Measurements from ENCODE around the gene PROB1. TPM values are rescaled to one million over a fixed set of nuclear protein-coding genes. Genes with fewer than 3 reads are reported as not detected.

The PROB1 gene
- total RNA-seq = 0.59 and 0.78 TPM in 2 replicates

DNA sequence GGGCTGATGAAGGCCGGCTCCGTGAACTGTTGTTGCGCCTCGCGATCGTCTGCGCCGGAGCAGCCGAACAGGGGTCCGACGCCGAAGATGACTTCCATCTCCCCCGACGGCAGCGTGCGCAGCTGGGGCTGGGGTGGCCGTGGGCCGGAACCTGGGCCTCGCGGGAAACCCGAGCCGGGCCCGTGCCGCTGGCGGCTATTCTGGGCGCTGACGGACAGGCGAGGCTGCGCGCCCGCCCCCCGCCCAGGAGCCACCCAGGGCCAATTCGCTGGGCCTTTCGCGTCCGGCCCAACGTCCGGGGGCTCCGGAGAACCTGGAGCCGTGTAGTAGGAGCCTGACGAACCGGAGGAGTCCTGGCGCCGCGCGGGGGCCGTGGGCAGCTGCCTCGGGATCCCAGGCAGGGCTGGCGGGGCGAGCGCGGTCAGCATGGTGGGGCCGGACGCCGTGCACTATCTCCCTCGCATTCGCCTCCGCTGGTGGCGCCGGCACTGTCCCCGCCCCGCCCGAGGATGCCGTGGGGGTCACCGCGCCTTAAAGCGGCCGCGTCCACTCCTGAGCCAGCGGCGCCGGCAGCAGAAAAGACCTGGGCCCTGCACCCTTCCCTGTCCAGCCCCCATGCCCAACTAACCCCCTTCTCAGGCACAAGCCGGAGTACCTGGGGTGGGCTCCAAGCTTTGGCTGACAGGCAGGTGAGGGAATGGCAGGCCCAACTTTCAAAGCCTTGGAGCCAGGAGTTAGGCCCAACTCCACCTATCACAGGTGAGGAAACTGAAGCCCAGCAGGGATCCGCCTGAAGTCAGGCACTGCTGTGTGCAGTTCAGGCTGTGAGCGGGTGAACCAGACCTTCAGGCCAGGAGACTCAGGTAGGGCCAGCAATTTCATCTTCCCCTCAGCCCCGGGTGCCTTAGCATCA lies at the start of gene PROB1:
TSS of gene PROB1 (minus strand) at position 451 of the 913 bp plus-strand sequence. CDS start at position 428, 23 bp downstream.

GRCh38 chr5:139439013-139439903 lies 44.4 kb upstream of the PROB1 start, which contains the start of gene DNAJC18:
Gene DNAJC18 (minus strand): TSS chr5:139439525. CDS start chr5:139439445, 80 bp downstream.

GRCh38 chr5:139403787-139404483 lies 9.0 kb upstream of the PROB1 start, which contains the start of gene SPATA24:
Gene SPATA24 (minus strand): TSS chr5:139404089. CDS start chr5:139404060, 29 bp downstream.

DNA sequence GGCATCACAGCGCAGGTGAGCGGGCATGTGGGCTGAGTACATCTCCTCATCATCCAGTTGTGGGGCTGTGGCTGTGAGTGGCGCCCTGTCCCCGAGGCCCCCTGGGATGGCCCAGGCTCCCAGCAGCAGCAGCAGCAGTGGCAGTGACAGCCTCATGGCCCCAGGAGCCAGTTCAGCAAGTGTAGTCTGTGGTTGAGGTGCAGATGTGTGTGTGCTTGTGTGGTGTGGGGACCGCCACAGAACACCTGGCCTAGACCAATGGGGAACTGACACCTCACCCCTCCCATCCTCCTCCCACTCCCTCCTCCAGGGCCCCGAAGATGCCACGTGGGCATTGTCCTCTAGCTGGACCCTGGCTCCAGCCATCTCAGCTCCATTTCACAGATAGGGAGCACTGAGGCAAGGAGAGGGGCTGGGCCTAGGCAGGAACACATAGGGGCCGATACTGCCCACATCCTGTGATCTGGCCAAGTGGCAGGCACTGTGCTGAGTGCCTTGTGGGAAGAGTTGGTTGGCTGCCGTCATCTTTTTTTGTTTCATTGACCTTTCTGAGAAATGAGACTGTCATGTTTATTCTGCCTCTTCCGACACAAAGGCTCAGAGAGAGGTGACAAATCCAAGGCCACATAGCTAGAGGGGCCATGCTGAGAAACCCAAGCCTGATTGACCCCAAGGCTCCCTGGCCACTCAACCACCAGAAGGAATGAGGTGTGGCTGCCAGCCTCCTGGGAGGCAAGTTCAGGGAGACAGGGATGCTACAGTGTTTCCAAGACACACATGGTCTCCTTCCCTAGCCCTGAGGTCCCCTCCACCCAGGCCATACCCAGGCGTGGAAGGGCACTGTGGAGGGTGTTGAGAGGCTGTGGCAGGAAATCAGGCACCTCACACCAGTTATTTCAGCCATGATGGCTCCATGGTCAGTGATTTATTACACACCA lies 4.9 kb downstream of the PROB1 start, which contains the start of gene MZB1:
TSS of gene MZB1 (minus strand) at position 213 of the 938 bp plus-strand sequence. CDS start at position 156, 57 bp downstream.

GRCh38 chr5:139383275-139383992 lies 11.5 kb downstream of the PROB1 start, which contains the start of gene SLC23A1:
Gene SLC23A1 (minus strand): TSS chr5:139383297. CDS start chr5:139383253, 44 bp downstream.

GRCh38 chr5:139341689-139342422 lies 53.0 kb downstream of the PROB1 start, which contains the start of gene PAIP2:
Gene PAIP2 (plus strand): TSS chr5:139341854. CDS start chr5:139363785, 21,931 bp downstream.

Other genes starting within 250 kb of the PROB1 start
- gene SIL1, start 196.7 kb downstream of the PROB1 start, total RNA-seq = 93.1 and 188 TPM in 2 replicates
- gene MATR3, start 101.4 kb downstream of the PROB1 start, total RNA-seq = 232 and 333 TPM in 2 replicates
- gene PAIP2, start 53.2 kb downstream of the PROB1 start, total RNA-seq = 56.3 and 60.0 TPM in 2 replicates
- gene SLC23A1, start 11.8 kb downstream of the PROB1 start, total RNA-seq = not detected in 2 replicates
- gene MZB1, start 5.2 kb downstream of the PROB1 start, total RNA-seq = not detected in 2 replicates
- 2.3 and 4.2 TPM in 2 replicates for gene SPATA24, start 9.0 kb upstream of the PROB1 start, total RNA-seq
- 12.5 and 13.4 TPM in 2 replicates for gene DNAJC18, start 44.4 kb upstream of the PROB1 start, total RNA-seq
- 0.30 and 0.74 TPM in 2 replicates for gene ECSCR, start 67.6 kb upstream of the PROB1 start, total RNA-seq
- gene SMIM33, start 75.9 kb upstream of the PROB1 start, total RNA-seq = not detected in 2 replicates
- 12.5 and 14.2 TPM in 2 replicates for gene STING1, start 87.7 kb upstream of the PROB1 start, total RNA-seq
- gene UBE2D2, start 166.2 kb upstream of the PROB1 start, total RNA-seq = 42.2 and 52.9 TPM in 2 replicates